ENCODE results near the gene PRRX2. TPM values are rescaled to one million over a fixed set of nuclear protein-coding genes. Genes with fewer than 3 reads are reported as not detected.

The PRRX2 gene
- total and polyA plus RNA-seq, 2 of the 4 experiments (the other 2 are of a cell fraction) = 12.7 to 35.5 TPM

- Histone ChIP-seq H3K14ac (replicated peaks; ENCODE audit: low read depth, low read length) (no peak overlapping the region), H3K23ac (ENCODE audit: low read depth, low read length) (no peak overlapping the region), H4K20me1 (ENCODE audit: insufficient read depth, low read length) (no peaks in the 10 kb centered on the region; the same call in 1 of the 2 replicates), H3K18ac (ENCODE audit: low read depth, low read length) (no peak overlapping the region), H4K5ac (ENCODE audit: low read depth, low read length) (no peak overlapping the region), H2BK120ac (ENCODE audit: low read depth, low read length) (no peak overlapping the region), H2BK5ac (ENCODE audit: low read depth, low read length, poor library complexity, severe bottlenecking) (no peak overlapping the region), H3K4me1 (ENCODE audit: control insufficient read depth, insufficient read depth, low read length) (peaks cover 20% of the 10 kb centered on the region), H3K79me1 (ENCODE audit: low read depth in 1 of 2, low read length in 2 of 2) (peaks cover 0 to 12% of the 10 kb centered on the region in 2 experiments; a peak in 1 of 4 replicates), H2BK20ac (ENCODE audit: low read depth, low read length) (no peak overlapping the region), H3K9ac (ENCODE audit: low read depth, low read length) (no peak overlapping the region), H3K56ac (ENCODE audit: extremely low read depth, insufficient read depth, low read length) (no peak overlapping the region), H3K9me1 (ENCODE audit: insufficient read depth, low read length) (peaks cover 7% of the 10 kb centered on the region; the same call in 1 of the 2 replicates), H2AK5ac (ENCODE audit: low read depth, low read length) (peak overlapping the region; percentile 95; the same call in 1 of the 2 replicates), H4K91ac (ENCODE audit: insufficient read depth, low read depth, low read length) (0 out of 2 replicates have a peak overlapping the region, but pooled peaks have one; percentile 21), H2AFZ (replicated peaks; ENCODE audit: low read length, poor library complexity) (no peak overlapping the region), H3K4me3 (ENCODE audit: insufficient read depth, low read depth, low read length) (no peak overlapping the region), H3K36me3 (ENCODE audit: control insufficient read depth, insufficient read depth, low read length) (no peaks in the 10 kb centered on the region), H4K8ac (ENCODE audit: low read depth in 2 of 2, low read length in 2 of 2) (no peak overlapping the region), H2AK9ac (replicated peaks; ENCODE audit: low read depth, low read length, poor library complexity) (no peak overlapping the region), H3K4ac (ENCODE audit: low read depth, low read length) (peak overlapping the region; percentile 19; the same call in 1 of the 2 replicates), H3K9me3 (ENCODE audit: control insufficient read depth, insufficient read depth, low read length) (no peaks in the 10 kb centered on the region), H3K4me2 (ENCODE audit: low read depth, low read length) (no peak overlapping the region), H3K27me3 (ENCODE audit: control insufficient read depth, insufficient read depth, low read length) (no peaks in the 10 kb centered on the region), H2BK15ac (ENCODE audit: low read depth, low read length) (no peak overlapping the region), H3K27ac (ENCODE audit: insufficient read depth, low read length) (no peak overlapping the region)
- CTCF ChIA-PET = interaction anchor here (0.6 kb wide), 1 partner anchor 12 kb away, joined by 5 read pairs; no protein-coding TSS in a partner anchor
- in situ Hi-C loops (cut with MboI; ENCODE audit: low sequenced_read_pairs) = loop anchor here (5.0 kb wide), 1 partner anchor 128 kb away; no protein-coding TSS in a partner anchor
- no peak for TF ChIP-seq MXI1 (IDR thresholded peaks at IDR 0.05; ENCODE audit: borderline replicate concordance, low read depth, low read length)
- no peak for TF ChIP-seq USF2 (IDR thresholded peaks at IDR 0.05; ENCODE audit: low read depth, low read length)
- TF ChIP-seq RCOR1 (IDR thresholded peaks at IDR 0.05; ENCODE audit: insufficient replicate concordance, low read length) = no peak
- TF ChIP-seq POLR2A (IDR thresholded peaks at IDR 0.05; ENCODE audit: low read depth, low read length) = no peak
- no peak for TF ChIP-seq ELK1 (IDR thresholded peaks at IDR 0.05; ENCODE audit: borderline replicate concordance, low read depth, low read length)
- no peak for TF ChIP-seq MAFK (IDR thresholded peaks at IDR 0.05; ENCODE audit: low read depth, low read length)
- TF ChIP-seq RAD21 (IDR thresholded peaks at IDR 0.05; ENCODE audit: low read length) = no peak
- TF ChIP-seq RFX5 (IDR thresholded peaks at IDR 0.05; ENCODE audit: low read depth, low read length) = no peak
- TF ChIP-seq MAZ (IDR thresholded peaks at IDR 0.05; ENCODE audit: borderline replicate concordance, low read depth, low read length) = no peak
- TF ChIP-seq BHLHE40 (IDR thresholded peaks at IDR 0.05; ENCODE audit: low read depth, low read length) = no peak
- no peak for TF ChIP-seq FOS (IDR thresholded peaks at IDR 0.05; ENCODE audit: low read depth, low read length)
- TF ChIP-seq CTCF (conservative IDR thresholded peaks at IDR 0.05; ENCODE audit: low read depth, low read length) = no peak
- no peak for TF ChIP-seq SMC3 (IDR thresholded peaks at IDR 0.05; ENCODE audit: low read depth, low read length)
- POLR2A ChIA-PET (ENCODE audit: unreplicated experiment) = no interaction called here
- WGBS, 2 experiments (ENCODE audit: extremely low coverage in 2 of 2, insufficient read length in 1 of 2) = no CpG with 5 or more reads among the region's 20 CpGs
- ATAC-seq (ENCODE audit: low read depth) (no peak), DNase-seq (no peak)
- BruUV-seq (replicated peaks) = no TSS peak
- intact Hi-C loops (cut with micrococcal nuclease) = no loop called here
- dilution Hi-C loops (cut with HindIII; ENCODE audit: low sequenced_read_pairs, unreplicated experiment) = no loop called here
Measured at GRCh38 chr9:129654554-129655040, 10.8 kb upstream of the PRRX2 start.

Data from IMR-90 (cell line).